ENCODE data around the gene APOE. TPM values are rescaled to one million over a fixed set of nuclear protein-coding genes. Genes with fewer than 3 reads are reported as not detected.

The APOE gene
- total and polyA plus RNA-seq, 2 donors (not counting 3 experiments of a cell fraction or from before 2014, with no cell fraction given) = 3.3 to 6.2 TPM

- no peak overlapping the region for H3K4me3 ChIP-seq (replicated peaks in 1 of 3; ENCODE audit: insufficient read depth in 1 of 3, low read depth in 1 of 3, low read length in 3 of 3)
- H3K9me1 ChIP-seq (replicated peaks; ENCODE audit: control insufficient read depth, extremely low read depth, insufficient read depth, low read length) = no peaks in the 10 kb centered on the region
- intact Hi-C loops (cut with micrococcal nuclease) = no loop called here
- H2AFZ ChIP-seq (ENCODE audit: low read depth, low read length) = no peak overlapping the region
- H3K9me3 ChIP-seq (replicated peaks; ENCODE audit: control insufficient read depth, insufficient read depth, low read length) = no peaks in the 10 kb centered on the region
- dilution Hi-C loops (cut with MboI; ENCODE audit: extremely low pct_ligation_motif_present, low sequenced_read_pairs) = no loop called here
- peaks cover 4% of the 10 kb centered on the region for H3K79me2 ChIP-seq (ENCODE audit: control insufficient read depth, insufficient read depth, low read length)
- H3K9ac ChIP-seq (replicated peaks; ENCODE audit: extremely low read depth, insufficient read depth, low read length) = no peak overlapping the region
- H4K20me1 ChIP-seq (replicated peaks; ENCODE audit: control insufficient read depth, extremely low read depth, insufficient read depth, low read length) = no peaks in the 10 kb centered on the region
- no peak for TF ChIP-seq MAX (IDR thresholded peaks at IDR 0.05; ENCODE audit: insufficient read depth, insufficient read length)
- TF ChIP-seq CTCF (IDR thresholded peaks at IDR 0.05; ENCODE audit: extremely low read depth in 1 of 2, insufficient read depth in 1 of 2, low read depth in 1 of 2, low read length in 2 of 2) = no peak
- no peak for TF ChIP-seq JUN (IDR thresholded peaks at IDR 0.05; ENCODE audit: borderline replicate concordance, insufficient read depth, insufficient read length, low read depth)
- TF ChIP-seq GATA2 (IDR thresholded peaks at IDR 0.05; ENCODE audit: insufficient read depth, insufficient read length, low read depth, low read length) = no peak
- no peak for TF ChIP-seq EZH2 (IDR thresholded peaks at IDR 0.05; ENCODE audit: borderline replicate concordance, low read depth, low read length, severe bottlenecking)
- TF ChIP-seq POLR2A (IDR thresholded peaks at IDR 0.05; ENCODE audit: low read depth, low read length) = no peak
- no peak for TF ChIP-seq POLR2AphosphoS5 (IDR thresholded peaks at IDR 0.05; ENCODE audit: insufficient read depth, low read depth, low read length)
- TF ChIP-seq FOS (IDR thresholded peaks at IDR 0.05; ENCODE audit: borderline replicate concordance, insufficient read depth, low read length) = no peak
- TF ChIP-seq MYC (IDR thresholded peaks at IDR 0.05; ENCODE audit: low read depth, low read length) = no peak
- H3K27ac ChIP-seq (ENCODE audit: insufficient read depth, low read depth, low read length) = no peak overlapping the region
- peaks cover 15 to 54% of the 10 kb centered on the region in 2 experiments for H3K36me3 ChIP-seq (ENCODE audit: control insufficient read depth in 2 of 2, extremely low read depth in 1 of 2, insufficient read depth in 2 of 2, low read length in 2 of 2)
- no peak overlapping the region for H3K4me2 ChIP-seq (ENCODE audit: insufficient read depth, low read length)
- DNase-seq (ENCODE audit: low read depth, low spot score) (no peak), FAIRE-seq (no peak)
- POLR2A ChIA-PET = interaction anchor here (1.7 kb wide), 1 partner anchor 14 kb away, joined by 3 read pairs; the partner anchor contains the start of gene TOMM40
- H3K27me3 ChIP-seq (ENCODE audit: control insufficient read depth in 2 of 2, insufficient read depth in 2 of 2, low read length in 2 of 2) = no peaks in the 10 kb centered on the region
- BruUV-seq (replicated peaks) = no TSS peak
- peaks cover 14% of the 10 kb centered on the region for H3K4me1 ChIP-seq (ENCODE audit: control insufficient read depth, extremely low read depth, insufficient read depth, low read length)
- CTCF ChIA-PET = no interaction called here
These were observed 28.6 kb upstream of the APOE start for GRCh38 chr19:44876930-44877535.

Data from endothelial cell of umbilical vein (primary cell).